Neuronal stem cell (in vitro differentiated cells): ENCODE results near the gene CSN3.

Source experiments
- DNase-seq: peaks from one replicate; pipeline ENCODE4 v3.0.0-alpha.2; 2013; ENCODE audit warnings: low spot score
- H2AFZ ChIP-seq: one replicate; pipeline ENCODE4 v1.6.1; 2013; ENCODE audit warnings: mild to moderate bottlenecking, low read length, inconsistent platforms
- H2AK5ac ChIP-seq: 2 replicates; pipeline ENCODE4 v1.6.1; 2013; ENCODE audit warnings: low read depth, mild to moderate bottlenecking, inconsistent platforms, low read length, moderate library complexity, mixed read lengths
- H2BK120ac ChIP-seq: 2 replicates; pipeline ENCODE4 v1.6.1; 2013; ENCODE audit warnings: low read depth, mild to moderate bottlenecking, inconsistent platforms, low read length, moderate library complexity, mixed read lengths
- H2BK12ac ChIP-seq: one replicate; pipeline ENCODE4 v1.6.1; 2013; ENCODE audit warnings: low read length, inconsistent platforms
- H2BK15ac ChIP-seq: 2 replicates; pipeline ENCODE4 v1.6.1; 2013; ENCODE audit warnings: mild to moderate bottlenecking, low read length, inconsistent platforms, mixed read lengths
- H2BK5ac ChIP-seq: one replicate; pipeline ENCODE4 v1.6.1; 2013; ENCODE audit warnings: inconsistent platforms, mild to moderate bottlenecking, low read length, moderate library complexity
- H3K14ac ChIP-seq: one replicate; pipeline ENCODE4 v1.6.1; 2013; ENCODE audit warnings: low read length, inconsistent platforms
- H3K18ac ChIP-seq: 2 replicates; pipeline ENCODE4 v1.6.1; 2013; ENCODE audit warnings: low read length, inconsistent platforms
- H3K23ac ChIP-seq: 2 replicates; pipeline ENCODE4 v1.6.1; 2013; ENCODE audit warnings: low read depth, mild to moderate bottlenecking, mixed read lengths, low read length, inconsistent platforms; ENCODE audit not compliant: poor library complexity
- H3K27ac ChIP-seq: replicated peaks from 3 replicates; pipeline ENCODE4 v1.5.1; 2013; ENCODE audit warnings: low read length, inconsistent platforms
- H3K27me3 ChIP-seq, 3 experiments: 2 replicates each; pipeline ENCODE4 v1.6.1; 2013; ENCODE audit warnings: low read length in 3 of 3, mild to moderate bottlenecking in 2 of 3, inconsistent platforms in 1 of 3, low read depth in 1 of 3, mixed read lengths in 1 of 3, moderate library complexity in 1 of 3; ENCODE audit not compliant: control insufficient read depth in 3 of 3, insufficient read depth in 3 of 3
- H3K36me3 ChIP-seq, 2 donors: replicated peaks in 1 of 2; 2 replicates each; pipeline ENCODE4 v1.6.1; 2013; ENCODE audit warnings: low read length in 2 of 2; ENCODE audit not compliant: control insufficient read depth in 2 of 2, insufficient read depth in 2 of 2
- H3K4ac ChIP-seq: 2 replicates; pipeline ENCODE4 v1.6.1; 2013; ENCODE audit warnings: inconsistent platforms, mild to moderate bottlenecking, low read length, moderate library complexity
- H3K4me1 ChIP-seq, 2 donors: 1 replicate in 1 of 2; 2 replicates in 1 of 2; pipeline ENCODE4 v1.6.1; 2013; ENCODE audit warnings: low read length in 2 of 2, low read depth in 1 of 2; ENCODE audit not compliant: control insufficient read depth in 2 of 2, insufficient read depth in 1 of 2
- H3K4me2 ChIP-seq: one replicate; pipeline ENCODE4 v1.6.1; 2013; ENCODE audit warnings: mild to moderate bottlenecking, low read length, inconsistent platforms; ENCODE audit not compliant: insufficient read depth, poor library complexity, severe bottlenecking
- H3K4me3 ChIP-seq, 2 donors: 2 replicates each; pipeline ENCODE4 v1.5.1; 2013; ENCODE audit warnings: low read length in 2 of 2, mild to moderate bottlenecking in 2 of 2, inconsistent platforms in 1 of 2, moderate library complexity in 1 of 2
- H3K79me1 ChIP-seq: one replicate; pipeline ENCODE4 v1.6.1; 2013; ENCODE audit warnings: low read depth, mild to moderate bottlenecking, inconsistent platforms, low read length, moderate library complexity
- H3K9ac ChIP-seq: one replicate; pipeline ENCODE4 v1.6.1; 2013; ENCODE audit warnings: mild to moderate bottlenecking, low read depth, low read length, inconsistent platforms; ENCODE audit not compliant: poor library complexity
- H3K9me3 ChIP-seq, 2 donors: replicated peaks in 1 of 2; 2 replicates each; pipeline versions ENCODE3 to v1.6.1; 2013; ENCODE audit warnings: low read length in 2 of 2, mild to moderate bottlenecking in 2 of 2, inconsistent platforms in 1 of 2, low read depth in 1 of 2, mixed read lengths in 1 of 2, moderate library complexity in 1 of 2; ENCODE audit not compliant: control insufficient read depth in 2 of 2, insufficient read depth in 1 of 2
- H4K8ac ChIP-seq: one replicate; pipeline ENCODE4 v1.6.1; 2013; ENCODE audit warnings: low read depth, mild to moderate bottlenecking, inconsistent platforms, low read length, moderate library complexity
- H4K91ac ChIP-seq: one replicate; pipeline ENCODE4 v1.6.1; 2013; ENCODE audit warnings: low read length, low read depth, mild to moderate bottlenecking, inconsistent platforms; ENCODE audit not compliant: poor library complexity
- WGBS, 2 donors: extraction: QIAGEN DNeasy Blood & Tissue Kit; methylation state at CpG; one replicate each; pipeline ENCODE4 v1.1.7; 2013; ENCODE audit warnings: missing lambda C conversion rate in 2 of 2, mixed read lengths in 1 of 2; ENCODE audit not compliant: insufficient read length in 2 of 2, insufficient replicate concordance in 1 of 2; ENCODE audit errors: extremely low coverage in 2 of 2; 5-methylcytosine and 5-hydroxymethylcytosine counted together

Gene CSN3

DNA sequence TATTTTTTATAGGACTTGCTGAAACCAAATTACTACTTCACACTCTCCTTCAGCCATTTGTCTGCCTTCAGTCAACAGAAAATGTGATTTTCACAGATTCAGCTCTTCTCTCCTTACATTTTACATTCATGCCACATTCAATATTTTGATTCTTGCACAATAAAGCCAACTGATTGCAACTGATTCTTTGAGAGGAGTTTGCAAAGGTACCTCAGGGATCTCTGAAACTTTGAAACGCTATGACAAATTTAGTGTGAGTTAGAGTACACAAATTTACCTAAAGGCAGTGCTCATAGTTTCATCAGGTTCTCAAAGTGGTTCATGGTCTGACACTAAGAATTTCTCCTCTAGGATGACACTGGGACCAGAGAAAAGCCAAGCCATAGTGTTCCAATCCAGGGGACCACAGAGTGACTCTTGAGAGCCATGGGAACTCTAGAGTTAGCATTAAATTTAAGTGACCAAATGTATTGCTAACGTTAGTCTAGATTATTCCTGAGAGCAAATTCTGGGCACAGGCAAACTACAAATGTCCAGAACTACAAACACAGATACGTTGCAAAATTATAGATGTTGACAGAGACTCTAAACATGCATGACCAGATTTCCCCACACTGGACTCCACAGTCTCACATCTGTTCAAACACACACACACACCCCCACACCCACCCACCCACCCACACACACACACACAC lies 9.0 kb downstream of the CSN3 start:
- Histone ChIP-seq H3K23ac (no peak overlapping the region), H3K9me3 (no peaks in the 10 kb centered on the region), H3K4me3 (no peak overlapping the region), H2BK15ac (no peak overlapping the region), H3K4me1 (no peaks in the 10 kb centered on the region), H3K18ac (no peak overlapping the region), H3K4ac (no peak overlapping the region), H3K14ac (no peak overlapping the region), H3K79me1 (no peaks in the 10 kb centered on the region), H2AFZ (no peak overlapping the region), H3K27me3 (no peaks in the 10 kb centered on the region), H3K4me2 (no peak overlapping the region), H2BK120ac (no peak overlapping the region), H3K9ac (no peak overlapping the region), H3K27ac (no peak overlapping the region), H4K91ac (no peak overlapping the region), H3K36me3 (no peaks in the 10 kb centered on the region), H2AK5ac (no peak overlapping the region), H2BK5ac (no peak overlapping the region), H4K8ac (no peak overlapping the region), H2BK12ac (no peak overlapping the region)
- WGBS, 2 donors, result no CpG with 5 or more reads among the region's 3 CpGs
- no peak for DNase-seq

DNA sequence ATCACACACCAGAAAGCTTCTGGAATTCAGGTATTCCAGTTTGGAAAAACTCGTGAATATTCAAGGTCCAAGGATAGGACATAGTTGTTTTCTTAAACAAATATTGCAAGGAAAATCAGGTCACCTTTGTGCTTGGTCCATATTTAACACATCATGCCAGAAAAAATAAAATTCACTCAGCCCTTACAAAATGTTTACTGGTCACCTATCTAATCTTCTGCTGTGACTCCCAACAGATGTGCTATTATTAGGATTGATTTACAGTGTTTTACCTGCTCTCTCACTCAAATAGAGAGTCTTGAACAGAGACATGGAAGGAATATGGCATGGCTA lies 9.5 kb downstream of the CSN3 start:
- H3K79me1 ChIP-seq, result no peaks in the 10 kb centered on the region
- H3K9me3 ChIP-seq, result no peaks in the 10 kb centered on the region
- H3K4me2 ChIP-seq, result no peak overlapping the region
- no peak overlapping the region for H2AFZ ChIP-seq
- no peak overlapping the region for H3K27ac ChIP-seq
- H3K27me3 ChIP-seq, result no peaks in the 10 kb centered on the region
- no peak overlapping the region for H2BK15ac ChIP-seq
- no peak overlapping the region for H3K4me3 ChIP-seq
- H3K18ac ChIP-seq, result no peak overlapping the region
- no peak for DNase-seq
- H3K4ac ChIP-seq, result no peak overlapping the region
- no peaks in the 10 kb centered on the region for H3K4me1 ChIP-seq
- no peaks in the 10 kb centered on the region for H3K36me3 ChIP-seq
- no peak overlapping the region for H3K14ac ChIP-seq
- no peak overlapping the region for H2BK12ac ChIP-seq
- H3K23ac ChIP-seq, result no peak overlapping the region
- no peak overlapping the region for H2BK5ac ChIP-seq
- H4K91ac ChIP-seq, result no peak overlapping the region
- WGBS, 2 donors, result no CpG with 5 or more reads among the region's 1 CpG
- no peak overlapping the region for H2BK120ac ChIP-seq
- H4K8ac ChIP-seq, result no peak overlapping the region
- no peak overlapping the region for H2AK5ac ChIP-seq
- H3K9ac ChIP-seq, result no peak overlapping the region

DNA sequence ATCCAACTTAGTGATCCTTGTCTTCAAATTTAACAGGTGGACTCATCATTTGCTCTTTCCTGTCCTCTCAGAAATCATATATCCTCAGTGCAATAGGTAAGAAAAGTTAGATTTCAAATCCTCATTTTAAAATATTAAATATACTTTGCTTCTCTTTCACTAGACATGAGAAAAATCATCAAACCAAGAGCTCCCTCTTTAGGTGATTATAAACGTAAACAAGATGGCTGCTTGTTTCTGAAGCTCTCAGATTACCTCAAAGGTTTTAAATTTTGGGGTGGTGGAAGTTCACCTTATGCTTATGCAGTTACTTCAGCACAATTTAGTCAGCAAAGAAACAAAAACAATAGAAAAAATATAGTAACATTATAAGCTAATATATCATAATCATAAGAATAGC lies 27.3 kb downstream of the CSN3 start:
- no peak overlapping the region for H2BK120ac ChIP-seq
- no peak overlapping the region for H2AK5ac ChIP-seq
- H3K27me3 ChIP-seq, result no peaks in the 10 kb centered on the region
- H2BK5ac ChIP-seq, result no peak overlapping the region
- no peaks in the 10 kb centered on the region for H3K4me1 ChIP-seq
- H3K14ac ChIP-seq, result no peak overlapping the region
- H3K4ac ChIP-seq, result no peak overlapping the region
- no peak overlapping the region for H3K18ac ChIP-seq
- no peak overlapping the region for H3K23ac ChIP-seq
- no peak overlapping the region for H2BK12ac ChIP-seq
- H4K8ac ChIP-seq, result no peak overlapping the region
- no peak for DNase-seq
- no peaks in the 10 kb centered on the region for H3K79me1 ChIP-seq
- WGBS, 2 donors, result no CpG with 5 or more reads among the region's 1 CpG
- H2AFZ ChIP-seq, result no peak overlapping the region
- no peak overlapping the region for H2BK15ac ChIP-seq
- no peak overlapping the region for H3K4me2 ChIP-seq
- H3K9me3 ChIP-seq, result no peaks in the 10 kb centered on the region
- H4K91ac ChIP-seq, result no peak overlapping the region
- no peaks in the 10 kb centered on the region for H3K36me3 ChIP-seq
- H3K27ac ChIP-seq, result no peak overlapping the region
- H3K4me3 ChIP-seq, result no peak overlapping the region
- no peak overlapping the region for H3K9ac ChIP-seq

DNA sequence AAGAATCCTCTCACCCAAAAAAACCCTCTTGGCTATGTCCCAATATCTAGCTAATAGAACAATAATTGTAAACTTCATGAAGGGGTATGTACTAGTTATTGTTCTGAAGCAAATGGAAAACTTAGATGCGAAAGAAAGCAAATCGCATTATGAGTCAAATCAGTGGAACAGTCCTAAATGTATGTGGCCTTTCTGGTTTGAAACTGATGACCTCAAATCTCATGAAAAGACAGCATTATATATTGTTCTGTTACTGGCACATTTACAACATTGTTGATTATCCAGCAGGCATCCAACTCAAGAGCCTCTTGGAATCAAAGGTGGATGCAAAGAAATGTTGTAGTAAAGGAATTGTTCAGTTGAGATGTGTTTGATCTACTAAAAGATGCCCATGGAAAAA lies 34.7 kb downstream of the CSN3 start:
- Histone ChIP-seq H2BK120ac (no peak overlapping the region), H2BK5ac (no peak overlapping the region), H3K9me3 (no peaks in the 10 kb centered on the region), H3K27ac (no peak overlapping the region), H3K36me3 (no peaks in the 10 kb centered on the region), H3K4me3 (no peak overlapping the region), H3K18ac (no peak overlapping the region), H3K9ac (no peak overlapping the region), H4K8ac (no peak overlapping the region), H2AK5ac (no peak overlapping the region), H3K23ac (no peak overlapping the region), H3K4me2 (no peak overlapping the region), H2AFZ (no peak overlapping the region), H3K79me1 (no peaks in the 10 kb centered on the region), H3K14ac (no peak overlapping the region), H4K91ac (no peak overlapping the region), H3K27me3 (no peaks in the 10 kb centered on the region), H3K4ac (no peak overlapping the region), H3K4me1 (no peaks in the 10 kb centered on the region), H2BK12ac (no peak overlapping the region), H2BK15ac (no peak overlapping the region)
- no CpG with 5 or more reads among the region's 2 CpGs for WGBS, 2 donors
- DNase-seq, result no peak
